Choroid plexus epithelial cell (primary cell): ENCODE measurements around the gene FOXQ1.
"Not testable (repeated sequence)": the region's sequence is repeated elsewhere in the genome, so short reads cannot be mapped to it uniquely, and the experiment has no call there.

Experiments used
- DNase-seq: peaks from one replicate; pipeline ENCODE4 v3.0.0-alpha.2; 2010; ENCODE audit warnings: low read depth
- H3K4me3 ChIP-seq: 2 replicates; pipeline ENCODE4 v1.5.1; 2011; ENCODE audit warnings: low read depth, mild to moderate bottlenecking, control low read depth, low read length, moderate library complexity
- TF ChIP-seq, protein P1 (sequence below): conservative IDR thresholded peaks from 2 replicates; pipeline ENCODE4 v1.5.1; 2011; ENCODE audit warnings: low read depth, mild to moderate bottlenecking, control low read depth, inconsistent platforms, low read length, moderate library complexity

Gene FOXQ1

GRCh38 chr6:1314617-1315016, 2.7 kb downstream of the FOXQ1 start:
- TF ChIP-seq, protein P1, sequence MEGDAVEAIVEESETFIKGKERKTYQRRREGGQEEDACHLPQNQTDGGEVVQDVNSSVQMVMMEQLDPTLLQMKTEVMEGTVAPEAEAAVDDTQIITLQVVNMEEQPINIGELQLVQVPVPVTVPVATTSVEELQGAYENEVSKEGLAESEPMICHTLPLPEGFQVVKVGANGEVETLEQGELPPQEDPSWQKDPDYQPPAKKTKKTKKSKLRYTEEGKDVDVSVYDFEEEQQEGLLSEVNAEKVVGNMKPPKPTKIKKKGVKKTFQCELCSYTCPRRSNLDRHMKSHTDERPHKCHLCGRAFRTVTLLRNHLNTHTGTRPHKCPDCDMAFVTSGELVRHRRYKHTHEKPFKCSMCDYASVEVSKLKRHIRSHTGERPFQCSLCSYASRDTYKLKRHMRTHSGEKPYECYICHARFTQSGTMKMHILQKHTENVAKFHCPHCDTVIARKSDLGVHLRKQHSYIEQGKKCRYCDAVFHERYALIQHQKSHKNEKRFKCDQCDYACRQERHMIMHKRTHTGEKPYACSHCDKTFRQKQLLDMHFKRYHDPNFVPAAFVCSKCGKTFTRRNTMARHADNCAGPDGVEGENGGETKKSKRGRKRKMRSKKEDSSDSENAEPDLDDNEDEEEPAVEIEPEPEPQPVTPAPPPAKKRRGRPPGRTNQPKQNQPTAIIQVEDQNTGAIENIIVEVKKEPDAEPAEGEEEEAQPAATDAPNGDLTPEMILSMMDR: no peak
- H3K4me3 ChIP-seq: no peak overlapping the region
- DNase-seq: no peak

DNA sequence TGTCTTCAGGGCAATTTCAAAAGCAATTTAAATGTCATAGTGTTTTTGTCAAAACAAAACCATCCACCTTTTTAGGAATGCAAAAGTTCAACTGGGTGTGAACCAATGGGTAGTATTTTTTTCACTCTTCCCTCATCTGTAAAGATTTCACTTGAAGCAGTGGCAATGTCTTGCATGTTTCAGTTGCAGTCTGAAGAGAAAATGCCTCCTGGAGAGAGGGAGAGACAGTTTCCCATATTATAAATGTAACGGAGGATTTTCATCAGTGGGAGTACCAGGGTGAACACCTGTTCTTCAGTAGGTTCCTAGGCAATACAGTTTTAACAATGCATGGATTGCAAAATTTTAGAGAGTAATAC, 3.3 kb downstream of the FOXQ1 start:
- TF ChIP-seq, protein P1: no peak
- DNase-seq: no peak
- H3K4me3 ChIP-seq: no peak overlapping the region

DNA sequence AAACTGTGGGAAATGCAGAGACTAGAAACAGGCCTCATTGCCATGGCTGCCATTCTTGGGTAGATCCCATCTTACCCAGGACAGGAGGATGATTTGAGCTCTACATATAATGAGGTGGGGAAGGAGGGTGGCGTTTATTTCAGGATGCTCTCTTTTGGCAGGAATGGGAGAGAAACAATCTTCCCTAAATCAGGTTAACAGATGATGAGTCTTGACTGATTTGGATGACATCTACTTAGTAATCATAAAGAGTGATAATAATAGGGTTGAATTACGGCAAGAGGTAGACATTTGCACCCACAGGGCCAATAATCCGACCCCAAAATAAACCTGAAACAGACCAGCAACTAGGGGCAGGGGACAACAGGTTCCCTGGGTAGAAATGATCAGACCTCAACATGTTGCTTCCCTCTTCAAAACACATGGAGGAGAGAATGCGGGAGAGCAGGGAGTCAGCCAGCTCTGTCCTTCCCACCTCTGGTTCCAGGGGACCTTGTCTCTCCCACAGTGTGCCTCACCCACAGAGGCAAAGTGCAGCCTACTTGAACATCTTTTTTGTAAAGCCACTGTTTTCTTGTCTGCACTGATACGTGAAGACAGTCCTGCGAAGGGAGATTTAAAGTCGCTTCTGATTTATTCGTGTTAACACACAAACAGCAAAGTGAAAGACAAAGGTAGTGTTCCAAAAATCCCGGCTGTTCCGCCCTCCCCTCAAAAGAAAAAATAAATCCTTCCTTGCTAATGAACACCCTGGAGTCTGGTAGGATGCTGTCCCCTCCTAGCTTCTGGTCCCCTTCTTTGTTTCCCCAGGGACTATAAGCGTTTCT, 3.9 kb downstream of the FOXQ1 start:
- no peak for DNase-seq
- peak overlapping the region; percentile 58 for H3K4me3 ChIP-seq
- TF ChIP-seq, protein P1: no peak

GRCh38 chr6:1316489-1316971, 4.6 kb downstream of the FOXQ1 start:
- TF ChIP-seq, protein P1: no peak
- H3K4me3 ChIP-seq: peak overlapping the region; percentile 58

GRCh38 chr6:1317302-1317815, 5.5 kb downstream of the FOXQ1 start:
- H3K4me3 ChIP-seq: no peak overlapping the region
- TF ChIP-seq, protein P1: no peak
- DNase-seq: no peak

More at GRCh38 chr6:1316489-1316971, 4.6 kb downstream of the FOXQ1 start:
- no peak for DNase-seq

GRCh38 chr6:1318036-1318435, 6.1 kb downstream of the FOXQ1 start:
- TF ChIP-seq, protein P1: no peak
- DNase-seq: no peak
- H3K4me3 ChIP-seq: no peak overlapping the region

DNA sequence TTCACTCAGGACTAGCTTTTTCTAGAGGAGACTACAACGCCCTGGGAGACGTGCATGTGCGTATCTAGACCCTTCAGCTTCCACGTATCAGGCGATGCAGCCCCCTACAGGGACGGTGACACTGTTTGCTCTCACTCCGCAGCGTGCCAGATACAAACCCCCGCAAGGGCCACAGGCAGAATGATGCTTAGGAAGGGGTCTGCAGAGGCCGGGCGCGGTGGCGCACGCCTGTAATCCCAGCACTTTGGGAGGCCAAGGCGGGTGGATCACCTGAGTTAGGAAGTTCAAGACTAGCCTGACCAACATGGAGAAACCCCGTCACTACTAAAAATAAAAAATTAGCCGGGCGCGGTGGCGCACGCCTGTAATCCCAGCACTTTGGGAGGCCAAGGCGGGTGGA, 6.7 kb downstream of the FOXQ1 start:
- DNase-seq: not testable (repeated sequence)

More for the DNA sequence above, 6.7 kb downstream of the FOXQ1 start:
- not testable (repeated sequence) for H3K4me3 ChIP-seq
